ENCODE measurements around the gene ATXN1.

ATXN1 gene

DNA sequence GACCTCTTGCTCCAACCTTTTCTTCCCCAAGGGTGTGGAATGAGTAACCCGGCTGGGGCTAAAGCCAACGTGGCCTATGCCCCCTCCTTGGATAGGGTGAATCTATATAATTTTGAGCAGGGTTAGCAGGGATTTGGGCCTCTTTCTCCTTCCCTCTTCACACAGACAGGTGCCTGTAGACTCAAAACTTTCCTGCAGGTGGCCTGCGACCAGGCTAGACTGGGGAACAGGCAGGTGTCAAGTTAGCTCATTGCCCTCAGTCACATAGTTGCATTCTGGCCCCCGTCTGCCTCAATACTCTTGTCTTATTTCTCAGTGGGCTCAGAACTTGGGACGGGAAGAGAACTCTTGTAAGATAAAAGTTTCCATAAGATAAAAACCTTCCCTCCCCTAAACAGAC lies 243.0 kb downstream of the ATXN1 start:
- H3K79me2 ChIP-seq (ENCODE audit: insufficient read depth, low read length), result no peaks in the 10 kb centered on the region
- no peak overlapping the region for H3K9ac ChIP-seq (ENCODE audit: low read length)
- no peaks in the 10 kb centered on the region for H3K9me2 ChIP-seq (replicated peaks; ENCODE audit: insufficient read depth, low read length)
- H3K27me3 ChIP-seq (ENCODE audit: low read length), result no peaks in the 10 kb centered on the region
- H3K36me3 ChIP-seq (ENCODE audit: low read length), result no peaks in the 10 kb centered on the region
- H3K4me2 ChIP-seq (ENCODE audit: low read depth, low read length, poor library complexity, severe bottlenecking), result no peak overlapping the region
- no peaks in the 10 kb centered on the region for H3K9me3 ChIP-seq (ENCODE audit: insufficient read depth, low read length)
- no peaks in the 10 kb centered on the region for H3F3A ChIP-seq (ENCODE audit: insufficient read depth)
- H3K27ac ChIP-seq (ENCODE audit: low read depth, low read length), result no peak overlapping the region
- H4K20me1 ChIP-seq (ENCODE audit: low read depth, low read length), result no peaks in the 10 kb centered on the region
- no peak overlapping the region for H3K4me3 ChIP-seq (ENCODE audit: insufficient read depth, low read length, poor library complexity, severe bottlenecking)
- H2AFZ ChIP-seq (ENCODE audit: low read depth, low read length, severe bottlenecking), result no peak overlapping the region
- TF ChIP-seq, protein P1, sequence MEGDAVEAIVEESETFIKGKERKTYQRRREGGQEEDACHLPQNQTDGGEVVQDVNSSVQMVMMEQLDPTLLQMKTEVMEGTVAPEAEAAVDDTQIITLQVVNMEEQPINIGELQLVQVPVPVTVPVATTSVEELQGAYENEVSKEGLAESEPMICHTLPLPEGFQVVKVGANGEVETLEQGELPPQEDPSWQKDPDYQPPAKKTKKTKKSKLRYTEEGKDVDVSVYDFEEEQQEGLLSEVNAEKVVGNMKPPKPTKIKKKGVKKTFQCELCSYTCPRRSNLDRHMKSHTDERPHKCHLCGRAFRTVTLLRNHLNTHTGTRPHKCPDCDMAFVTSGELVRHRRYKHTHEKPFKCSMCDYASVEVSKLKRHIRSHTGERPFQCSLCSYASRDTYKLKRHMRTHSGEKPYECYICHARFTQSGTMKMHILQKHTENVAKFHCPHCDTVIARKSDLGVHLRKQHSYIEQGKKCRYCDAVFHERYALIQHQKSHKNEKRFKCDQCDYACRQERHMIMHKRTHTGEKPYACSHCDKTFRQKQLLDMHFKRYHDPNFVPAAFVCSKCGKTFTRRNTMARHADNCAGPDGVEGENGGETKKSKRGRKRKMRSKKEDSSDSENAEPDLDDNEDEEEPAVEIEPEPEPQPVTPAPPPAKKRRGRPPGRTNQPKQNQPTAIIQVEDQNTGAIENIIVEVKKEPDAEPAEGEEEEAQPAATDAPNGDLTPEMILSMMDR (IDR thresholded peaks at IDR 0.05; ENCODE audit: insufficient read depth, low read length, poor library complexity, severe bottlenecking), result no peak
- TF ChIP-seq EZH2phosphoT487 (conservative IDR thresholded peaks at IDR 0.05; ENCODE audit: low read length), result no peak

DNA sequence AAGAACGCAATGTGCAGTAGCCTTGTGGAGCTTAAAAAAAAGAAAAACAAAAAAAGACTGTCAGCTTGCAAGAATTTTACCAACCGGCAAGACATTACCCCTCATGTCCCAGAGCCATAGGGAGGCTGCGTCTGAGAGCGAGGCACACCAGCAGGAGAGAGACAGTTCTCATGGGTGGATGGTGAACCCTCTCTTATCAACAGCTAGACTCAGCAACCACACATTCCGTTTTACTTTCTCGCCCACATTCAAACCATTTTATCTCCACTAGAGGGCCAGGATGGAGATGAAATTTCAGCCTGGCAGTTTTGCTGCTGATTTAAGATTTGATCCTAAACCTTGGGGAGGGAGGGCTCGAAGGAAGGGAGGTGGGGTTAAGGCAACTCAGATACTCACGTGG lies 247.0 kb downstream of the ATXN1 start:
- no peak overlapping the region for H3K9ac ChIP-seq (ENCODE audit: low read length)
- H2AFZ ChIP-seq (ENCODE audit: low read depth, low read length, severe bottlenecking), result no peak overlapping the region
- H3K4me2 ChIP-seq (ENCODE audit: low read depth, low read length, poor library complexity, severe bottlenecking), result no peak overlapping the region
- H3K9me3 ChIP-seq (ENCODE audit: insufficient read depth, low read length), result no peaks in the 10 kb centered on the region
- no peaks in the 10 kb centered on the region for H3K36me3 ChIP-seq (ENCODE audit: low read length)
- no peak overlapping the region for H3K27ac ChIP-seq (ENCODE audit: low read depth, low read length)
- no peaks in the 10 kb centered on the region for H3K9me2 ChIP-seq (replicated peaks; ENCODE audit: insufficient read depth, low read length)
- H3K4me3 ChIP-seq (ENCODE audit: insufficient read depth, low read length, poor library complexity, severe bottlenecking), result no peak overlapping the region
- H3K27me3 ChIP-seq (ENCODE audit: low read length), result no peaks in the 10 kb centered on the region
- no peaks in the 10 kb centered on the region for H3K79me2 ChIP-seq (ENCODE audit: insufficient read depth, low read length)
- TF ChIP-seq, protein P1 (IDR thresholded peaks at IDR 0.05; ENCODE audit: insufficient read depth, low read length, poor library complexity, severe bottlenecking), result peak; percentile 30
- TF ChIP-seq EZH2phosphoT487 (conservative IDR thresholded peaks at IDR 0.05; ENCODE audit: low read length), result no peak
- H4K20me1 ChIP-seq (ENCODE audit: low read depth, low read length), result no peaks in the 10 kb centered on the region
- H3F3A ChIP-seq (ENCODE audit: insufficient read depth), result no peaks in the 10 kb centered on the region

DNA sequence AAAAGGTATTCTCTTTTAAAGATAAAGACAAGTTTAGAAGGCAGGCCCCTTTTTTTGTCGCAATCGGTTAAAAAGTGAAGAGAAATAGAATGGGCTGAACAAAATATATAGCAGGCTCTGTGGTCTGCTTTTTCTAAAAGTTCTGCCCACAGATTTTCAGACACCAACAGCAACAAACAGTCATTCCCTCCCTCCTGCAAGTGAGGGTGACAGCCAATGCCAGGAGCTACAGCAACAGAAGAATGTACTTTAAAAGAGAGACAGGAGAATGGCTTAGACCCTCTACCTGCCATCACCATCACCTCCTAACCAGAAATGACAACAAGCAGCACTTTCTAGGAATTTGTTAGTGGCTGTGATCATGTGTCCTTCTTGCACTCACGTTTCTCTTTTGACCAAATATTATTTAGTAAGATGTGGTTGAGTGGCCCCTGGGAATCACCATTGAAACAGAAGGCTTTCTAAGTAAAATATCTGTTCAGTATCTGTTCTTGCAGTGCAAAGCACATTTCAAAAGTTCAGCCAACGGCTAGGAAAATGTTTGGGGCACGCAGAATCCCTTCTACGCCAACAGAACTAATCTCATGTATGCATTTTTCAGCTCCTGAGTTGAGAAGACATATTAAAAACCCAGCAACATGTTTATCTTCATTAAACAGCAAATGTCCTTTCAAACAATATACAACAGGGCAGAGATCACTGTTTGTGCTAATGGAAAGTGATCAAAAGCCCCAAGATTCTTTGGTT lies 248.5 kb downstream of the ATXN1 start:
- TF ChIP-seq EZH2phosphoT487 (conservative IDR thresholded peaks at IDR 0.05; ENCODE audit: low read length), result no peak
- TF ChIP-seq, protein P1 (IDR thresholded peaks at IDR 0.05; ENCODE audit: insufficient read depth, low read length, poor library complexity, severe bottlenecking), result no peak
- Histone ChIP-seq H3K79me2 (ENCODE audit: insufficient read depth, low read length) (no peaks in the 10 kb centered on the region), H3K27me3 (ENCODE audit: low read length) (no peaks in the 10 kb centered on the region), H3K4me3 (ENCODE audit: insufficient read depth, low read length, poor library complexity, severe bottlenecking) (no peak overlapping the region), H3K27ac (ENCODE audit: low read depth, low read length) (no peak overlapping the region), H3K9me2 (replicated peaks; ENCODE audit: insufficient read depth, low read length) (no peaks in the 10 kb centered on the region), H3K4me2 (ENCODE audit: low read depth, low read length, poor library complexity, severe bottlenecking) (no peak overlapping the region), H3K36me3 (ENCODE audit: low read length) (no peaks in the 10 kb centered on the region), H3K9ac (ENCODE audit: low read length) (no peak overlapping the region), H4K20me1 (ENCODE audit: low read depth, low read length) (no peaks in the 10 kb centered on the region), H3F3A (ENCODE audit: insufficient read depth) (no peaks in the 10 kb centered on the region), H2AFZ (ENCODE audit: low read depth, low read length, severe bottlenecking) (no peak overlapping the region), H3K9me3 (ENCODE audit: insufficient read depth, low read length) (no peaks in the 10 kb centered on the region)
